Right renal pelvis (tissue), 4 donors: ENCODE data around the gene IGF2BP3. TPM values are rescaled to one million over a fixed set of nuclear protein-coding genes. Genes with fewer than 3 reads are reported as not detected.

Source experiments
- DNase-seq, 4 donors: peaks; one replicate each; pipeline ENCODE4 v3.0.0-alpha.2; 2013; ENCODE audit warnings: low read depth in 4 of 4, low spot score in 3 of 4, missing footprints in 1 of 4
- polyA plus RNA-seq, 4 donors: library from polyadenylated mRNA; unstranded; fragments of 120-200 nt; gene quantifications; one replicate each; pipeline ENCODE4 v1.2.1, GENCODE V29; 2013; ENCODE audit not compliant: insufficient read length in 4 of 4

The IGF2BP3 gene
- polyA plus RNA-seq, 4 donors: 54.5 to 68.8 (median 63.4) TPM

- no peak for DNase-seq
Observed at GRCh38 chr7:23472956-23473843, 2.9 kb upstream of the IGF2BP3 start.

- DNase-seq: no peak
Observed at GRCh38 chr7:23472556-23472955, 2.3 kb upstream of the IGF2BP3 start.

- no peak for DNase-seq
Observed at GRCh38 chr7:23472046-23472445, 1.8 kb upstream of the IGF2BP3 start.

DNA sequence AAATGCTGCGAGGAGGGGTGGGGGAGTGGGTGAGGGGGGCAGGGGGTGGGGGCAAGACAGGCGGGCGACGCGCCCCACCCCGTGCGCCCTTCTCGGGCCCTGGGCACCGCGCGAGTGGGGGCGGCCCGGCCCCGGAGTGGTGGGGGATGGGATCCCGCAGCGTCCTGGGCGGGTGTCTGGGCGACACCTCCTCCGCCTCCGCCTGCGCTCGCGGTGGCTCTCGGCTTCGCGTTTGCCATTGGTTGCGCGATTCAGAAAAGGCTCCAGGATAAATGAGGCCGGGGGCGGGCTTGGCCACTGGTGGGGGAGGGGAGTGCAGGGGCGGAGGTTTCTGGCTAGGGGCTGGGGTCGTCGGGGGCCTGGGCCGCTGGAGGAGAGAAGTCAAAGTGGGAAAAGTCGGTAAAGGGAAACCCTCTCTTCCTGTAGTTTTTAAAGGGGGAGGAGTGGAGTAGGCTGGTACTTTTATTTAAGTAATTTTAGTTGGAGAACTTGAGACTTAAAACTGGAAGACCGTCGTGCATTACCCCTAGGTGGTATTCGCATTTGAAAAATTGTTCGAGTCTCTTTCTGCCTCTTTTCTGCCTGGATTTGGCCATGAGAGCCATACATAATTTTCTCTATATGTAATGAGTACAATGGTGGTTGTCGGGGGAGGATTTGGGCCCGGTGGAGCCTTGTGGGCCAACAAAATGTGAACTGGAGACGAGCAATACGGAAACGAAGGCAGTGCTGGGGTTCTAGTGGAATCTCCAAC, 992 bp upstream of the IGF2BP3 start:
- DNase-seq: peak in 3 of 4 donors; percentile 70 to 77 (median 77)

DNA sequence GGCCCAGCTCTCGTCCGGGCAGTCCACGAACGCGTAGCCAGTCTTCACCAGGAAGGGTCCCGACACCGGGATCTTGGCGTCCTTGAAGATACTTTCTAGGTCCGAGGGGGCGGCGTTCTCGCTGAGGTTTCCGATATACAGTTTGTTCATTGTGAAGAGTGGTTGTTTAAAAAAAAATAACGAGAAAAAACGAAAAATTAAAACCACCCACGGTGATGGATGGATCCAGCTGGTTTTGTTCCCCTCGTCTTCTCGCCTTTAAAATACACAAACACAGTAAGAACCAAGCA, 385 bp downstream of the IGF2BP3 start:
- DNase-seq: peak in 1 of 4 donors; percentile 20

GRCh38 chr7:23469150-23469960, 936 bp downstream of the IGF2BP3 start:
- peak in 1 of 4 donors; percentile 22 for DNase-seq

DNA sequence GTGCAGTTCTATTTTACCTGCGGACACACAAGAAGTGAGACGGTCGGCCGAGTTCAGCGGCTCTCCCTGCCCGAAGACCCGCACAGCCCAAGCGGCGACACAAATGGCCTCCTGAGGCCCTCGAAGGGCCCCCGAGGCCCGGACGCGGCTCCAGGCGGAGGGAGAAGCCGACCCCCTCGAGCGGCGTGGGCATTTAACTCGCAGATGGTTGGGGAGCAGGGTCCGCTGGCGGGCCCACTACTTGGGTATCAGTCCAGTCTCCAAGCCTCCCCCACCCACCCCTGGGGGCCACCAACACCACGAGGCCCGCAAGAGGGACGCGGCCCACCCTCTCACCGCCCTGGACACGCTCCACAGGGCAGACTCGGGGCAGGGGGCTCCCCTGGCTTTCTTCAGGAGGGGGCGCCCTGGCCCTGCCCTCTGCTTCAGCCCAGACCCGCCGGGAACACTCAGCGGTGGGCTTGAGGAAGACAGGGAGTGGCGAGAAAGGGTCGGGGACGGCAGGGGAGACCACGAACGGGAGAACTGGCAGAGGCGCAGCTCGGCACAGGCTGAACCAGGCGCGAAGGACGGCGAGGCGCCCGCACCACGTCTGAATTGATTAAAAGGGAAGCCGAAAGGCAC, 1.7 kb downstream of the IGF2BP3 start:
- peak in 2 of 4 donors; percentile 35 to 47 for DNase-seq

DNA sequence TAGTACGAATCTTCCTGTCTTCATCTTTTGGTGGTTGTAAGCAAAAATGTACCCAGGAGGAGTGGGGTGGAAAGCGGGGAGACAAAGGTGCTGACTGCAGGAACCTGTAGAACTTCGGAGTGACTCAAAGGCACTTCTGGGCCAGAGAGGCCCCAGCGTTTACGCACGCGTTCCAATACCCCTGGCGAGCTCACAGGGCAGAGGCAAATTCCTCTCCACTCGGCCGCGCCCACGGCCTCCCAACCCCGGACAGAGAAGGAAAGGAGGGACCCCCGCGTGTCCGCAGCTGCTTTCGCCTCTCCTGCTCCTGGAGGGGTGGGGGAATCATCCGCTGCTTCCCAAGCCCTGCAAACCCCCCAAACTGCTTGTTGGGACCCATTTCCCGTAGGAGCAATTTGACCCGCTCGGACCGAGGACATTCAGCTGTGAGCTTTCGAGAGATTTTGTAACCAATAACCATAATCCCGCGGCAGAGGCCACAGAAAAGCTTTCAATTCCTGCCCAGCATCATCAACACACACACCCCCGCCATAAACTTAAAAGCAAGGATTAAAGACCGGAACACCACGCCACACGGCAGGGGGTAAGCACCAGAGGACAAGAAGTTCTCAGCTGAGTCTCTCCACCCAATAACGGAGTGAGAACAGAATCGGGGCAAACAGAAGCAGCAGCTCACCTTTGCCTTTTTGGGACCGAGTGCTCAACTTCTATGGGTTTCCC, 2.3 kb downstream of the IGF2BP3 start:
- DNase-seq: peak in 3 of 4 donors; percentile 40 to 54 (median 51)

DNA sequence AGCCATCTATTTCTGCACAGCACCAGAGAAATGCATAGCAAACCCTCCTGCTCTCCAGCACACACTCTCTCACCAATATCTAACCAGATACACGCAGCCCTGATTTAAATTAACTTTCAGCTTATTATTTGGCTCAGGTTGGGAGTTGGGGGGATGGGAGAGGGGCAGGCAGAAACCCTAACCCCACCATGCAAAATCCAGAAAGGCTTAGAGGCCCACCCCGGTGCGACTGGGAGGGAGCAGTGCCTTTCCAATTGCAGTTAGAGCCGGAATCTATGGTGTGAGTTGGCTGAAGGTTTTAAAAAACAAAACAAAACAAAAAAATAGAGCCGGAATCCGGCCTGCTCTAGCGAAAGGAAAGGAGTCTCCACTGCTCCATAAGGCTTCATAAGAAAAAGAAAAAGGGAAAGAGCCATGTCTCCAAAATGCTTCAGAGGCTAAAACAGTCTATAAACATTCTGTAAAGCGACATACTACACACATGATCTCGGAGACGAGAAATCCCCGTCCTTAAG, 2.9 kb downstream of the IGF2BP3 start:
- no peak for DNase-seq

- no peak for DNase-seq
Observed at GRCh38 chr7:23462846-23463245, 7.4 kb downstream of the IGF2BP3 start.

DNA sequence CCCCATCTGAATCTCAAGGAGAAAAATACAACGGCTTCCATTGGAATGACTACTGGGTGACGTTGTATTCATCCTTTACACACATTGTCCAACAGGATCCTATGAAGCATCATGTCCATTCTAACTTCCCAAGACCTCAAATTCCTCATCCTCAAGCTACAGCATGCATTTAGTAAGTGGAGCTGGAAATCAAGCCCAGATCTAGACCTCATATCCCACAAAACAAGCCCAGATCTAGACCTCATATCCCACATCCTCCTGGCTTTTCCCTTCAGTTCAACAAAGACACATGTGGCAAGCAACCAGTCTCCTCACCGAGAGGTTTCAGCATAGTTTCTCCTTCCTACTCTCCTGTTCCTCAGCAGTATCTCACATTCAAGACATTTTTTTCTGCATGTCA, 12.2 kb downstream of the IGF2BP3 start:
- DNase-seq: no peak

DNA sequence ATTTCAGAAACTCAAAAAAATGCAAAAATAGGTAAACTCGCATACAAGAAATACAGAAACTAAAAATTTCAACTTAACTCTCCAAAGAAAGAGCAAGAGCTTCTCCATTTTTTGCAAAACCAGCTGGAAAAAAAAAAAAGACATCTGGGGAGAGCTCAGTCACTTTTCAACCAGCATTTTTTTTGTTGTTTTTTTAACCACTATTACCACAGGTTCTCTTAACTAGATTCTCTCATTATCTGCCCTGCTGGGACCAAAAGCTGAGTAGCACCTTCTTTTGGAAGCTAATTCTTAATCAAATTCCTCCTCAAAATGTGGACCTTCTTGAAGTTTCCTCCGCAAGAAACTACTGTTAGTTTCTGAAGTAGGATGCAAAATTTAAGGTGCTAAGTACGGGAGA, 14.2 kb downstream of the IGF2BP3 start:
- no peak for DNase-seq

- no peak for DNase-seq
Observed at GRCh38 chr7:23454881-23455526, 15.3 kb downstream of the IGF2BP3 start.

GRCh38 chr7:23450518-23450917, 19.8 kb downstream of the IGF2BP3 start:
- no peak for DNase-seq

DNA sequence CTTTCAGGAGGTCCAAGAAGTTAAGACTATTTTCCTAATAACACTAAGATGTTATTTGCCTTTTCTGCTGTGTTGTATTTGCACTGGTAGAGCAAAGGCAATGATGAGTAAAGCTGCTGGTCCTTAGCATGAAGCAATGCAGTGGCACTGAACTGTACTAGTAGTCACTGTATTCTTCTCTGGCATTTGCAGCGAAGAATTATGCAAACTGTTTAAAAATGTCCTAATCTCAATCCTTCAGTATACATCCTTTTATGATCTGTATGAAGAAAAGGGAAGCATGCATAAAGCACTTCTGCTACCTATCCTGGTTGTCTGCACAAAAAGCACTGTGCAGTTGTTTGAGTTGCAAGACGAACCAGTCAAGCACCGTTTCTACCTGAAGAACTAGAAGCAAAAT, 20.4 kb downstream of the IGF2BP3 start:
- no peak for DNase-seq

DNA sequence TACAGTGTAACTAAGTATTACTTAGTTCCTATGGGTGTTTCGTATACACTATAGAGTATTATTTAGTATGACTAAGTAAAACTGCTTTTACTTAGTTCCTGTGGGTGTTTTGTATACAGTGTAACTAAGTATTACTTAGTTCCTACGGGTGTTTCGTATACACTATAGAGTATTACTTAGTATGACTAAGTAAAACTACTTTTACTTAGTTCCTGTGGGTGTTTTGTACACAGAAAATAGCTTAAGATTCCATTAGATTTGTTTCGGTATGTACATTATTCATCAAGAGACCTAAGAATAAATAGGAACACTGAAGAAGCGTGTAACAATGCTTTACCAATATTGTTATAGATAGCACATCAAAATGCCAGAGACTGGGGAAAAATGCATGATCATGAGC, 25.0 kb downstream of the IGF2BP3 start:
- DNase-seq: no peak

- no peak for DNase-seq
Observed at GRCh38 chr7:23443974-23444373, 26.3 kb downstream of the IGF2BP3 start.

DNA sequence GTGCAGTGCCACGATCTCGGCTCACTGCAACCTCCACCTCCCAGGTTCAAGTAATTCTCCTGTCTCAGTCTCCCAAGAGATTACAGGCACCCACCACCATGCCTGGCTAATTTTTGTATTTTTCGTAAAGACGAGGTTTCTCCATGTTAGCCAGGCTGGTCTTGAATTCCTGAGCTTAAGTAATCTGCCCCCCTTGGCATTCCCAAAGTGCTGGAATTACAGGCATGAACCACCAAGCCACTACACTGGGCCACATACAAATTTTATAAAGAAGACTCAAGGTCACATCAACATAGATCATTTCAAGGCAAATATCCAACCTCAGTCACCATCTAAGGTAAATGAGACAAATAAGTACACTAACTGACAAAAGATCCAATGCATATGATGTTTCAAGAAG, 32.1 kb downstream of the IGF2BP3 start:
- no peak for DNase-seq
